SU-DHL-6 (cell line): ENCODE data around the gene ELAVL3.
"Not testable (repeated sequence)": the region's sequence is repeated elsewhere in the genome, so short reads cannot be mapped to it uniquely, and the experiment has no call there.

ENCODE experiments used
- H2AFZ ChIP-seq: fragments of 200-600 bp; sonication (generic); 2 replicates; pipeline ENCODE4 v1.6.1; 2014; ENCODE audit warnings: low read depth, mild to moderate bottlenecking, moderate library complexity, mixed read lengths, antibody characterized with exemption, low read length; ENCODE audit not compliant: severe bottlenecking
- H3F3A ChIP-seq: fragments of 200-600 bp; shearing (Covaris generic); 2 replicates; pipeline ENCODE4 v1.6.0; 2016; ENCODE audit warnings: antibody characterized with exemption, mild to moderate bottlenecking; ENCODE audit not compliant: insufficient read depth
- H3K27ac ChIP-seq: fragments of 200-600 bp; sonication (generic); 2 replicates; pipeline ENCODE4 v1.5.1; 2016; ENCODE audit warnings: low read depth, mild to moderate bottlenecking, low read length, moderate library complexity, mixed read lengths
- H3K27me3 ChIP-seq: fragments of 200-600 bp; sonication (generic), shearing (Covaris generic); 2 replicates; pipeline ENCODE4 v1.6.0; 2014; ENCODE audit warnings: mild to moderate bottlenecking, low read length
- H3K36me3 ChIP-seq: fragments of 200-600 bp; sonication (generic); 2 replicates; pipeline ENCODE4 v1.6.1; 2014; ENCODE audit warnings: mild to moderate bottlenecking, low read length, mixed read lengths
- H3K4me2 ChIP-seq: fragments of 300-600, 200-600 bp; shearing (Covaris generic), sonication (generic); 2 replicates; pipeline ENCODE4 v1.6.0; 2014; ENCODE audit warnings: low read length, low read depth, mild to moderate bottlenecking; ENCODE audit not compliant: poor library complexity, severe bottlenecking
- H3K4me3 ChIP-seq: fragments of 200-600 bp; sonication (generic); 2 replicates; pipeline ENCODE4 v1.5.1; 2014; ENCODE audit warnings: antibody characterized with exemption, low read length, mild to moderate bottlenecking, mixed read lengths; ENCODE audit not compliant: insufficient read depth, poor library complexity, severe bottlenecking
- H3K79me2 ChIP-seq: fragments of 200-600 bp; sonication (generic); 2 replicates; pipeline ENCODE4 v1.6.1; 2014; ENCODE audit warnings: mild to moderate bottlenecking, low read length, moderate library complexity; ENCODE audit not compliant: insufficient read depth
- H3K9ac ChIP-seq: fragments of 200-600 bp; sonication (generic); 2 replicates; pipeline ENCODE4 v1.7.0; 2014; ENCODE audit warnings: mild to moderate bottlenecking, low read length
- H3K9me2 ChIP-seq: fragments of 200-600 bp; sonication (generic); replicated peaks from 2 replicates; pipeline ENCODE4 v1.6.1; 2014; ENCODE audit warnings: low read length; ENCODE audit not compliant: insufficient read depth
- H3K9me3 ChIP-seq: fragments of 200-600 bp; sonication (generic); 2 replicates; pipeline ENCODE4 v1.6.1; 2014; ENCODE audit warnings: low read length, mixed read lengths; ENCODE audit not compliant: insufficient read depth
- H4K20me1 ChIP-seq: fragments of 200-600 bp; sonication (generic); 2 replicates; pipeline ENCODE4 v1.6.1; 2014; ENCODE audit warnings: low read depth, mild to moderate bottlenecking, antibody characterized with exemption, low read length, moderate library complexity, mixed read lengths
- CTCF ChIP-seq: fragments of 200-600 bp; sonication (generic); IDR thresholded peaks from one replicate; pipeline ENCODE4 v1.5.1; 2017; ENCODE audit warnings: antibody characterized with exemption, mild to moderate bottlenecking, low read length, moderate library complexity; ENCODE audit not compliant: insufficient read depth, poor library complexity, severe bottlenecking
- EZH2phosphoT487 ChIP-seq: fragments of 200-600 bp; sonication (generic), shearing (Covaris generic); conservative IDR thresholded peaks from 2 replicates; pipeline ENCODE4 v1.6.1; 2018; ENCODE audit warnings: mild to moderate bottlenecking, antibody characterized with exemption, low read length, moderate library complexity, mixed read lengths

ELAVL3 gene

GRCh38 chr19:11456659-11457058 is 24.2 kb downstream of the ELAVL3 start:
- Histone ChIP-seq H3K27me3 (no peaks in the 10 kb centered on the region), H3K9ac (no peak overlapping the region), H3F3A (0 out of 2 replicates have a peak, but pooled peaks cover 8% of the 10 kb centered on the region), H3K4me3 (no peak overlapping the region), H4K20me1 (no peaks in the 10 kb centered on the region), H3K9me2 (no peaks in the 10 kb centered on the region), H3K27ac (no peak overlapping the region), H2AFZ (no peak overlapping the region), H3K4me2 (no peak overlapping the region), H3K36me3 (no peaks in the 10 kb centered on the region), H3K79me2 (no peaks in the 10 kb centered on the region), H3K9me3 (no peaks in the 10 kb centered on the region)
- no peak for TF ChIP-seq CTCF
- no peak for TF ChIP-seq EZH2phosphoT487

- H3K79me2 ChIP-seq, H3K4me2 ChIP-seq, H3K4me3 ChIP-seq, H3K9me3 ChIP-seq, H3K9me2 ChIP-seq, H3F3A ChIP-seq, H3K9ac ChIP-seq, H3K36me3 ChIP-seq, H3K27me3 ChIP-seq, H3K27ac ChIP-seq, H2AFZ ChIP-seq, H4K20me1 ChIP-seq: not testable (repeated sequence)
These were observed 25.7 kb downstream of the ELAVL3 start for GRCh38 chr19:11455233-11455554.

GRCh38 chr19:11453468-11454341 is 27.1 kb downstream of the ELAVL3 start:
- no peaks in the 10 kb centered on the region for H3K27me3 ChIP-seq
- no peak for TF ChIP-seq EZH2phosphoT487
- peak; percentile 81 for TF ChIP-seq CTCF
- no peaks in the 10 kb centered on the region for H3K79me2 ChIP-seq
- H3K9me2 ChIP-seq = no peaks in the 10 kb centered on the region
- H3F3A ChIP-seq = 0 out of 2 replicates have a peak, but pooled peaks cover 8% of the 10 kb centered on the region
- H3K4me2 ChIP-seq = no peak overlapping the region
- no peak overlapping the region for H3K9ac ChIP-seq
- no peaks in the 10 kb centered on the region for H3K9me3 ChIP-seq
- no peak overlapping the region for H2AFZ ChIP-seq
- H4K20me1 ChIP-seq = no peaks in the 10 kb centered on the region
- no peaks in the 10 kb centered on the region for H3K36me3 ChIP-seq
- no peak overlapping the region for H3K4me3 ChIP-seq
- H3K27ac ChIP-seq = no peak overlapping the region

- 0 out of 2 replicates have a peak, but pooled peaks cover 8% of the 10 kb centered on the region for H3F3A ChIP-seq
- no peak overlapping the region for H3K4me3 ChIP-seq
- no peak overlapping the region for H3K27ac ChIP-seq
- H3K9ac ChIP-seq = no peak overlapping the region
- H3K9me2 ChIP-seq = no peaks in the 10 kb centered on the region
- H3K36me3 ChIP-seq = no peaks in the 10 kb centered on the region
- H3K79me2 ChIP-seq = no peaks in the 10 kb centered on the region
- no peaks in the 10 kb centered on the region for H3K27me3 ChIP-seq
- no peaks in the 10 kb centered on the region for H4K20me1 ChIP-seq
- H3K9me3 ChIP-seq = no peaks in the 10 kb centered on the region
- H3K4me2 ChIP-seq = peak overlapping the region; percentile 5
- TF ChIP-seq CTCF = peak; percentile 36
- TF ChIP-seq EZH2phosphoT487 = no peak
- H2AFZ ChIP-seq = no peak overlapping the region
These were observed 28.1 kb downstream of the ELAVL3 start for GRCh38 chr19:11452620-11453310.
